NCI-H2196 (cell line): ENCODE data around the gene OGFOD3.

Experiments used
- DNase-seq: peaks from one replicate; lab custom pipeline; 2025; ENCODE audit not compliant: unreplicated experiment; lab: John Stamatoyannopoulos, UW

Gene OGFOD3

GRCh38 chr17:82407255-82407654 is 11.1 kb downstream of the OGFOD3 start:
- DNase-seq: no peak

DNA sequence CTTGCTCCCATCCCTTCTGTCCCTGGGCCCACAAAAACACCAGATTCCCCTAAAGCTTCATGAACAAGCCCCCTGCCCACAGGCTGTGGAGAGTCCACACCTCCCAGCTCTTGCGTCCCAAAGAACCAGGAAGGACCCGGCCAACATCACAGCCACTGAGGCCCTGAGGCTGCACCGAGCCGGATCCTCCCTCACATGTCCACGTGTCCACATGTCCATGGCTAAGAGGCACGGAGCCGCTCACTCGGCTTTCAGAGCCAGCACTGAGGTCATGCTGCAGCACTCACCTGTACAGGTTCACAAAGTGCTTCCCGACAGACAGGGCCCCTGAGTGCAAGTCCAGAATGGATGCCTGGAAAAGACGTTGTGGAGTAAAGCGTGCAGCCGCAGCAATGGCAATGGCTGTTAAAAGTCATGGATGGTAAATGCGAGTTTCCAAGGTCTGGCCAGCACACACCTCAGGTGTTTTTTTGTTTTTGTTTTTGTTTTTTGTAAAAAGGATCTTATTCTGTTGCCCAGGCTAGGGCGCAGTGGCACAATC is 12.2 kb downstream of the OGFOD3 start:
- DNase-seq: no peak

GRCh38 chr17:82405051-82405450 is 13.3 kb downstream of the OGFOD3 start:
- DNase-seq: no peak

DNA sequence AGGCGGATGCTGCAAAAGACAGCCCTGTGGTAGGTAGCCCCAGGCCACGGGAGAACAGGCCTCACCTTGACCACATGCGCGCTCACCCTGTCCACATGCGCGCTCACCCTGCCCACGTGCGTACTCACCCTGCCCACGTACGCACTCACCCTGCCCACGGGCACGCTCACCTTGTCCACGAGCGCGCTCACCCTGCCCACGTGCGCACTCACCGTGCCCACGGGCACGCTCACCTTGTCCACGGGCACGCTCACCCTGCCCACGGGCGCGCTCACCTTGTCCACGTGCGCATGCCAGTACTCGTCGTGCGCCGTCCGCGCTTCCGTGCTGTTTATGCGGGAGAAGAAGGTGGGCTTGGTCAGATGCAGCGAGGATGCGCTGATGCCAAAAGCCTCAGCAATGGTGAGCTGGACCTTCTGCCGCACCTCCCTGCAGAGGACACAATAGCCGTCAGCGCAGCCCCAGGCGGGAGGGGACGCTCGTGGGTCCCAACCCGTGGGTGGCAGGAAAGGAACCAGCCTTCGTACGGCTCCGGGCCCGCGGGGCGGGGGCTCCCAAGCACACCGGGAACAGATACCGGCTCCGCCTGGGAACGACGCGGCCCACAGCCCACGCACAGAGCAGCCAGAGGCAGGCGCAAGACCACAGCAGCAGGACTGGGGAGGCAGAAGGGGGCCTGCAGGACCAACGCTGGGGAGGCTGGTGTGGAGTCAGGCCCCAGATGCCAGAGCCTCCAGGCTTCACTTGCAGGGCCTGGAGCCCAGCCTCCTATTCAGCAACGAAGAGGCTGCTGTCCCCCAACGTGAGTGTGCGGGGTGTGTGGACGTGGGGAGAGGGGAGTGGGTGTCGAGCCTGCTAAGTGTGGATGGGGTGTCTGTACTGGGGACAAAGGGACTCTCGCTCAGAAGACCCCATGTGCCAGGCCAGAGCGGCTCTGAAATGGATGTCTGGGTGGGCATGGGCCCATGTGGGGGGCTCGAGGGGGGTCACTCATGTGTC is 14.4 kb downstream of the OGFOD3 start:
- DNase-seq: no peak

- no peak for DNase-seq
Observed at GRCh38 chr17:82402865-82403264, 15.5 kb downstream of the OGFOD3 start.

DNA sequence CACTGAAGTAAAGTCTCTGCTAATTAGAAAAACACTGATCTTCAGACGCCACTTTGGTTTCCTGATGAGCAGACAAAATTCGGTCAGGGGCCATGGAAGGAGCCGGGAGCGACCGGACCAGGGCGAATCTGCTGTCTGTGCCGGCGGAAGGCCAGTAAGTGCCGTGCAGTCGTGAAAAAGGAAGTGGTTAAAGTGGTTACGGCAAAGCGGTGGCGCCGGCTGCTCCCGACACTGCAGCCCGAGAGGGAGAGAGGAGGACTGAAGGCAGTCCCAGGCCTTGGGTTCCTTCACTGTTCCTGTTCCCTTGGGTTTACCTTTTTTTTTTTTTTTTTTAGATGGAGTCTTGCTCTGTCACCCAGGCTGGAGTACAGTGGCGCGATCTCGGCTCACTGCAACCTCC is 17.6 kb downstream of the OGFOD3 start:
- DNase-seq: no peak

GRCh38 chr17:82400206-82400605 is 18.2 kb downstream of the OGFOD3 start:
- no peak for DNase-seq

GRCh38 chr17:82399601-82400101 is 18.7 kb downstream of the OGFOD3 start:
- DNase-seq: peak; percentile 86

DNA sequence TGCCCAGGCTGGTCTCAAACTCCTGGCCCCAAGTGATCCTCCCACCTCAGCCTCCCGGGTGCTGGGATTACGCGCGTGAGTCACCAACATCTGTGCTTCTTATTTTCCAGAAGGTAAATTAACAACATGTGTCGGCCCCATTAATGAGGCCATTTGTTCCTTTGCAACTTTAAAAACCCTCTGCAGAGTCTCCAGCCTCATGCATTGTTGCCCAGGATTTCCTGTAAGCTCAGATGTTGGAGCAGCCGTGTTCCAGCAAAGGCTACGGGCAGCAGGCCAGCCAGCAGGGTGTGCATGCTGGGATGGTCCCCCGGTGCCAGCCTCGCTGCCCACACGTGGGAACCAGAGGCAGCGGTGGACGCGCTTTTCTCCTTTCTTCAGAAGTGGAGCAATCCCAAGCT is 19.3 kb downstream of the OGFOD3 start:
- DNase-seq: peak; percentile 68

DNA sequence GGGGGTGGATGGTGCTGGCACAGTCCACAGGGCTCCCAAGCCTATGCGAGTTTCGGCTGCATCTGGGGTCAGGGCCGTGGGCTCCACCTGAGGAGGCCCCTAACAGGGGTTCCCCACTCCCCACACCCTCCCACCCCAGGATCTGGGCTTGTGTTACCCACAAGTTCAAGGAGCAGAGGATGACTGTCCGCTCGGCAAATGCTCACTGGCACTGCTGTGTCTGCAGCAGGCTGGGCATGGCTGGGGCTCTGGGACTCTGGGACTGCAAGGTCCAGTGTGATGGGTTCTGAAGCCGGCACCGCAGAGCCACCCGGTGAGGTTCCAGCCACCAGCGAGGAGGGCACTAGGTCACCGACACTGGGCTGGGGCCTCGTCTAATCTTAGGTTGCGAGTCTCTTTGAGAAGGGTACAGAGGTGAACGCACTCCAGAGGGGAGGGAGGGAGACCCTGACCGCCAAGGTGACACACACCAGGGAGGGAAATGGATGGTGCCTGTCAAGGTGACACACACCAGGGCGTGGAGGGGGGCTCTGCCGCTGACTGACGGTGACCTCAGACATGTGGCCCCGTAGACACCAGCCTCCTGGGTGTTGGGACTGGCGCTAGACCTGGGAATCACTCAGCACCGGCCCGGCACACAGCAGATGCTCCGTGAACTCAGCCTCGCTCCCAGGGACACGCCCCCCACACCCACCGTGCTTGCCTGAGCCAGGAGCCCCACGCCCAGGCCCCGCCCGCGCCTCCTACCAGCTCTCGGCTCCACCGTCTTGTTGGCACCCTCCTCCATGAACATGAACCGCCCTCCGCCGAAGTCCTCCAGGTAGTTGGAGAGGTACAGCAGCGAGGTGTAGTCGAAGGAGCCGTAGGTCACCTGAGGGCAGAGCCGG is 20.7 kb downstream of the OGFOD3 start:
- peak; percentile 51 for DNase-seq

GRCh38 chr17:82396601-82397435 is 21.6 kb downstream of the OGFOD3 start:
- DNase-seq: peak; percentile 36

DNA sequence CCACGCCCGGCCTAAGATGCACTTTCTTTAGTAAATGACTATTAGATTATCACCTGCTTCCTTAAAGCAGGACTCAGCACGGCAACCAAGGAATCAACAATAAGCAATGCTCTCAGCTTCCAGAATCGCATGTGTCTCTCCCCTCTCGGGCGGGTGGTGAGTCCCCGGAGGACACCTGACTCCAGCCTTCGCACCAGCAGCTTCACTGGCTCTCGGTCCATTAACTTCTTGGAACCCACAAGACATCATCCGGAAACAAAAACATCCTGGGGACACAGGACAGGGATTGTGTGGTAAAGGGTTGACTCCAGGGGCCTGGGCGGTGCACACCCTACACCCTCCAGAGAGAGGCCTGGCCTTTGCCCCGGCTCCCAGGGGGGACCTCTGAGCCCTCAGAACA is 24.1 kb downstream of the OGFOD3 start:
- no peak for DNase-seq

DNA sequence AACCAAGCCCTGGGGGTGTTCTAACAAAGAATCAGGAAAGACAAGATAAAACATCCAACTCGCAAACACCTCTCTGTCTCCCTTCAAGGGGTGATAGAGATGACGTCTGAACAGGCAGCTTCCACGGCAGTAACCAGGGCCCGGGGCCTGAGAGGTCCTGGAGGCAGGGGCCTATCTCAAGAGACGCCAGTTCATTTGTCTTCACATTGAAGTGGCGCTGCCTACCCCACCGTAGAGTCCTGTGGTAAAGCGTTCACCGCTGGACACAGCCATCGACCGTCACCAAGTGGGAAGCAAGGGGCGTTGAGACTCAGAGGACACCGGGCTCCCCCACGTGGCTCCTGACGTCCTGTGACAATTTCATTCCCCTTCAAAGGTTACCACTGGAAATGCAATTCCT is 25.4 kb downstream of the OGFOD3 start:
- no peak for DNase-seq

DNA sequence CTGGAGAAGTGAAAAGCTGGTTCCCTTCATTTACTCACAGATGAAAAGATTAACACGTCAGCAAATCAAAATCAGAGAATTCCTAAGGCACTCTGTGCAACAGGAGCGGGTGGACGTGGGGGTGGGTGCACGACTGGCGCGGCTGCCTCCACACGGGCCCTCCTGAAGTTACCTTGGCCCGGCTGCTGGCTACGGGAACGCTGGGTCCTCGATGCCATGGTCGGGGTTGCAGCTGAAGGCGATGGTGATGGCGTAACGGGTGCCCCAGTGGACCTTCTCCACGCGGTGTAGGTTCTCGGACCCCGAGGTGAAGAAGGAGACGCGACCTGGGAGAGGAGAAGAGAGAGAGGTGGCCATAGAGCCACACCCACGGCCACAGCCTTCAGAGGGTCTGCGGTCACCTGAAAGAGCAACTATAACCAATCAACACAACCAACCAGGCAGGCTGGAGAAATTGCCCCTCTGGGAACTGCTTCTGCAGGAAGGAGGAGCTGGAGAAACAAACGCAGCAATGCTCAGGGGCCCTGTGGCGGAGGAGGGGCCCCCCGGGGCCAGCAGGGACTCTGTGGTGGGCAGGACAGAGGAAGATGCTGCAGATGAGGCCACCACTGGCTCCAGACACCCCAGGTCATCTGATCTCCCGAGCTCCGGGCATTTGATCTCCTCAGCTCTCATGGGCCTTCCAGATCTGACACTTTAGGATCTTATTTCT is 26.0 kb downstream of the OGFOD3 start:
- no peak for DNase-seq

- DNase-seq: no peak
Observed at GRCh38 chr17:82391496-82392066, 26.8 kb downstream of the OGFOD3 start.

- DNase-seq: peak; percentile 50
Observed at GRCh38 chr17:82390860-82391435, 27.4 kb downstream of the OGFOD3 start.

GRCh38 chr17:82390015-82390859 is 28.1 kb downstream of the OGFOD3 start:
- no peak for DNase-seq

- DNase-seq: no peak
Observed at GRCh38 chr17:82389379-82389778, 29.0 kb downstream of the OGFOD3 start.
